ENCODE data around the gene ACOX1.

The ACOX1 gene

DNA sequence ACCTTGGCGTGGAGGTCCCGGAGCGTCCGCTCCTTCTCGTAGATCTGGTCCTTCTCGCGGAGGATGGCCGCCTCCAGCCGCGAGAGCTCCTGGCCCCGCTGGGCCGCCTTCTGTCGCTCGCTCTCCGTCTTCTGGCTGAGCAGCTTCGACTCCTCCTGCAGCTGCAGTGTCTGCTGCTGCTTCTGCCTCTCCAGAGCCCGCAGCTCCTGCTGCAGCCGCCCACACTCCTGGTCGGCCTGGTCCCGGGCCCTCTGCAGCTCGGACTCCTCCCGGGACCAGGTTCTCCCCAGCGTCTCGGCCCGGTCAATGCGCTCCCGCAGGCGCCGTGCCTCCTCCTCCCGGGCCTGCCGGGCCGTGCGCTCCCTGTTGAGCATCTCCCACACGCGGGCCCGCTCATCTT lies 29.2 kb upstream of the ACOX1 start:
- DNase-seq, result no peak

- DNase-seq, result no peak
Observed at GRCh38 chr17:76007850-76008165, 28.8 kb upstream of the ACOX1 start.

DNA sequence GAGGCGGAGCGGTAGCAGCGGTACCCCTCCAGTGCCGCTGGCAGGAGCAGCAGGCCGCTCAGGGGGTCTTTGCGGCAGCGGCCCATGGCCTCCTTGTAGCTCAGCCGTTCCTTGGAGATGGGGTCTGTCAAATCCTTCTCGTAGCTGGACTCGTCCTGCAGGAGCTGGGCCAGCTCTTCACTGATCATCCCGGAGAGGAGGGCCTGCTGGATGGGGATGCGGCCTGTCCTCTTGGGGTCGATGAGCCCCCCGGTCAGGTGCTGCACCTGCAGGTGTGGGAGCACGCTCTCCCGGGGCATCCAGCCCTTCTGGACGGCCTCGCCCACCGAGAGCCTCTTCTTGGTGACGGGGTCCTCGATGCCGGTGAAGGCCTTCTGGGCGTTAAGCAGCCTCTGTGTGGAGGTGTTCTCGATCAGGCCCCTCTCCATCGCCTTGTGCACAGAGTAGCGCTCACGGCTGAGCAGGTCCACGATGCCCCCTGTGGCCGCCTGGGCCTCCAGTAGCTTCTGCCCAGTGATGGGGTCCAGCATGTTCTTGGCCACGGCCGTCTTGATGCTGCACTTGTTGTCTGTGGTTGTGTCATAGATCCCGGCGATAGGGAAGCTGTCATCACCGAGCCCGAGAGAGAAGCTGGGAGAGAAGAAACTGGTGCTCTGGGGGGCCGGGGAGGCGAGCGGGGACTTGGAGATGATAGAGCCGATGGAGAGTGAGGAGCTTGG lies 28.3 kb upstream of the ACOX1 start:
- DNase-seq, result no peak

- DNase-seq, result peak; percentile 88
Observed at GRCh38 chr17:76005263-76006149, 26.5 kb upstream of the ACOX1 start.

- no peak for DNase-seq
Observed at GRCh38 chr17:76004750-76005262, 25.8 kb upstream of the ACOX1 start.

GRCh38 chr17:76003915-76004314 lies 24.9 kb upstream of the ACOX1 start:
- DNase-seq, result no peak

- no peak for DNase-seq
Observed at GRCh38 chr17:76002100-76002499, 23.1 kb upstream of the ACOX1 start.

DNA sequence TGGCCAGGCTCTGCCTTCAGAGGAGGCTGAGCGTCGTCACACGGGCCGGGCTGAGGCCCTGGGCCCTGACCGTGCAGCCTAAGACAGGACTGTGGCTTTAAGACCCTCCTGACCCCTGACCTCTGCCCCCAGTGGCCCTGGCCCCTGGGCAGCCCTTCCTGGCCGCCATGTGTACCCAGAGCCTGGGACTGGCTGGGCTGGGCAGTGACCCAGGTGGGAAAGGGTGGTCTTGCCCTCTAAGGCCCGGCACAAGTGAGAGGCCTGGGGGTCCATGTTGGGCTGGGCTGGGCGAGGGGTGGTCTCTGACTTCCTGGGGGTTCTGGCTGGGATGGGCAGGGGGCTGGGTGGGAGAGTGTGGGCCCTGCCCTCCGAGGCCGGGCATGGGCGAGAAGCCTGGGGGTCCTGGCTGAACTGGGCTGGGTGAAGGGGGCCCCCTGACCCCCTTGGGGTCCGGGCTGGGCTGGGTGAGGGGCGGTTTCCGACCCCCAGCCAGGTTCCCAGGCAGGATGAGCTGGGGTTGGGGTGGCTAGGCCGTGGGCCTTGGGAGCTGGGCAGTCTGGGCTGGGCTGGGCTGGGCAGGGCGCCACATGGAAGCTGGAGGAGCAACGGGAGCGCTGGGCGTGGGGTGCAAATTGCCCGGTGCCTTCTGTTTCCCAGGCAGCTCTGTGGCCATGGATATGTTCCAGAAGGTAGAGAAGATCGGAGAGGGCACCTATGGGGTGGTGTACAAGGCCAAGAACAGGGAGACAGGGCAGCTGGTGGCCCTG lies 22.0 kb upstream of the ACOX1 start, which contains the start of gene CDK3:
TSS of gene CDK3 (plus strand) at position 101 of the 767 bp plus-strand sequence. CDS start at position 672, 571 bp downstream.
- DNase-seq, result no peak

DNA sequence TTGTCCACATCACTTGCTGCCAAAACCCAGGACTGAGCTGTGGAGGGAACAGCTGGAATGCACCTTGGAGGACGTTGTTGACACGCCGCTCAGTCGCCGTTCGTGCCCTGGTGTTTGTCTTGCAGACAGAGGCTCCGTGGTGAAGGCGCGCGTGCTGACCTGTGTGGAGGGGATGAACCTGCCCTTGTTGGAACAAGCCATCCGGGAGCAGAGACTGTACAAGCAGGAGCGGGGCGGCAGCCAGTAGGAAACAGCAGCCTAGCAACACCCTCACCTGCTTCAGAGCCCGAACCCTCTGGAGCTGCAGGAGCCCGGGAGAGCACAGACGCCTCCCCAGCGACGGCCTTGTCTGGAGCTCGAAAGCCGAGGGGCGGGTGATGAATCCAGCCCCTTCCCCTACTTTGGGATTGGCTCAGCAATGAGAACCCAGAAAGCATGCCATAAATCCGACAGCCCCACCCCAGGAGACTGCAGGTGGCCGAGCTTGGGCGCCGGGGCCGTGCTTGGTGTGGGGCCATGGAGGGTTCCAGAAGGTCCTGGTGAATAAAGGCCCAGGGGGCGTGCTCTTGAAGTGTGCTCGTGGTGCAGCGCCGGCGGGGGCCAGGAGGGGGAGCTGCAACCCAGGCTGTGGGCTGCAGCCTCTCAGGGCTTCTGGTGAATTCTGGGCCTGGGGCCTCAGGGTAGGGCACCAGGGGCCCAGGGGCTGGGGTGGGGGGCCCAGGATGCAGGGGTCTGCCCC lies 21.2 kb upstream of the ACOX1 start:
- DNase-seq, result peak; percentile 80

DNA sequence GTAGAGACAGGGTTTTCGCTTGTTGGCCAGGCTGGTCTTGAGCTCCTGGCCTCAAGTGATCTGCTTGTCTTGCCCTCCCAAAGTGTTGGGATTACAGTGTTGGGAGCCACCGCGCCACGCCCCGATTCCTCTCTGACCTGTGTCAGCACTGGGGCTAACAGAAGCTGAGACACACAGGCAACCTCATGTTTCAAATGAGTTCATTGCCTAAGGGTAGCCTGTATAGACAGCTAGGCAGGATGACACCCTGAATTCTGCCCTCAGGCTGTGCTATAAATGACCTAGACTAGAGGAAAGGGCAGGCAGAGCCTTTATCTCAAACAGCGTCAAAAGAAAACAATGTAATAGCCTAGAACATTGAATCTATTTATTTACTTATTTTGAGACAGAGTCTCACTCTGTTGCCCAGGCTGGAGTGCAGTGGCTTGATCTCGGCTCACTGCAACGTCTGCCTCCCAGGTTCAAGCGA lies 19.4 kb upstream of the ACOX1 start:
- DNase-seq, result no peak

GRCh38 chr17:75996665-75997590 lies 18.0 kb upstream of the ACOX1 start:
- peak; percentile 54 for DNase-seq

GRCh38 chr17:75995385-75995925 lies 16.5 kb upstream of the ACOX1 start:
- no peak for DNase-seq

DNA sequence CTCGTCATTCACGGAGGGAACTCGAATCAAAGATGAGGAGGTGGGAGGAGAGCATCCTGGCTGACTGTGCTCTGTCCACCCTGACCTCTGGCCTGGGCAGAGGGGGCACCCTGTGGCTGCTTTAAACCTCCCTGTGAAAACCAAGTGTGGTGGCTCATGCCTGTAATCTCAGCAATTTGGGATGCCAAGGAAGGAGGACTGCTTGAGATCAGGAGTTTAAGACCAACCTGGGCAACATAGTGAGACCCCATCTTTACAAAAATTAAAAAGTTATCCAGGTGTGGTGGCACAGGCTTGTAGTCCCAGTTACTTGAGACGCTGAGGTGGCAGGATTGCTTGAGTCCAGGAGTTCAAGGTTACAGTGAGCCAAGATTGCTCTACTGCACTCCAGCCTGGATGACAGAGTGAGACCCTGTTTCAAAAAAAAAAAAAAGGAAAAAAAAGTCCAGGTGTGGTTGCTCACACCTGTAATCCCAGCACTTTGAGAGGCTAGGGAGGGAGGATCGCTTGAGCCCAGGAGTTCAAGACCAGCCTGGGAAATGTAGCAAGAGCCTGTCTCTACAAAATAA lies 15.9 kb upstream of the ACOX1 start:
- no peak for DNase-seq

DNA sequence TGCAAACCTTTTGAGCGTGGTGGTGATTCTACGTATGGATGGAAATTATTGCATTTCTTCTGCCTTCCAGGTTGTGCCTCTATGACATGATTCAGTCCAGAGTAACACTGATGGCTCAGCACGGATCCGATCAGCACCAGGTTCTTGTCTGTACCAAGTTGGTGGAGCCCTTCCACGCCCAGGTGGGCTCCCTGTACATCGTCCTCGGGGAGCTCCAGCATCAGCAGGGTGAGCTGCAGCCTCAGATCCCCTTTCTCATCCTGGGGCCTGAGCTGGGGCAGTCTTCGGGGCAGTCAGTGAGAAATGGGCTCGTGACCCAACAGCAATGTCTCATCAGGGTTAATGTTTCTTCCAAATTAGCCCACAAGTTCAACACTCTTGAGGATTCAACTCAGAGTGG lies 12.4 kb upstream of the ACOX1 start:
- no peak for DNase-seq

DNA sequence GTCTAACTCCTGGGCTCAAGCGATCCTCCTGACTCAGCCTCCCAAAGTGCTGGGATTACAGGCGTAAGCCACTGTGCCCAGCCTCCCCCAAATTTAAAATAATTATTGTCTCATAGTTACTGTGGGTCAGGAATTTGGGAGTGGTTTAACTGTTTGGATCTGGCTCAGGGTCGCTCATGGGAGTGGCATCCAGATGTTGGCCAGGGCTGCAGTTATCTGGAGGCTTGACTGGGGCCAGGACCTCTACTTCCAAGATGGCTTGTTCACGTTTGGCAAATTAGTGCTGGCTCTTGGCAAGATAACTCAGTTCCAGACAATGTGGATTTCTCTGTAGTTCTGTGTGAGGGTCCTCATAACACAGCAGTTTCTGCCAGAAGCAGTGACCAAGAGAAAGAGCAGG lies 8.1 kb upstream of the ACOX1 start:
- no peak for DNase-seq

DNA sequence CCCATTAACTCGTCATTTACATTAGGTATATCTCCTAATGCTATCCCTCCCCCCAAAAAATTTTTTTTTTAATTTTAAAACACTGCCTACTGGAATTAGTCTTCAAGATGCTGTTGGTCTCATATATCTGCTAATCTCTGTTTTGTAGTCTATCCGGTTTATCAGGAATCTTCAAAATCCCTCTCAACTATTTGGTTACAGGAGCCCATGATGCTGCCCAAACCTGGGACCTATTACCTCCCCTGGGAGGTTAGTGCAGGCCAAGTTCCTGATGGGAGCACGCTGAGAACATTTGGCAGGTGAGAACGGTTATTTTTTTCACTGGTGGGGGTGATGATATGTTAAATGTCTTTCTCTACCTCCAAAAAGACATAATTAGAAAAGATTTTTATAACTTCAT lies 7.0 kb upstream of the ACOX1 start:
- no peak for DNase-seq

- DNase-seq, result no peak
Observed at GRCh38 chr17:75983501-75984181, 4.7 kb upstream of the ACOX1 start.

DNA sequence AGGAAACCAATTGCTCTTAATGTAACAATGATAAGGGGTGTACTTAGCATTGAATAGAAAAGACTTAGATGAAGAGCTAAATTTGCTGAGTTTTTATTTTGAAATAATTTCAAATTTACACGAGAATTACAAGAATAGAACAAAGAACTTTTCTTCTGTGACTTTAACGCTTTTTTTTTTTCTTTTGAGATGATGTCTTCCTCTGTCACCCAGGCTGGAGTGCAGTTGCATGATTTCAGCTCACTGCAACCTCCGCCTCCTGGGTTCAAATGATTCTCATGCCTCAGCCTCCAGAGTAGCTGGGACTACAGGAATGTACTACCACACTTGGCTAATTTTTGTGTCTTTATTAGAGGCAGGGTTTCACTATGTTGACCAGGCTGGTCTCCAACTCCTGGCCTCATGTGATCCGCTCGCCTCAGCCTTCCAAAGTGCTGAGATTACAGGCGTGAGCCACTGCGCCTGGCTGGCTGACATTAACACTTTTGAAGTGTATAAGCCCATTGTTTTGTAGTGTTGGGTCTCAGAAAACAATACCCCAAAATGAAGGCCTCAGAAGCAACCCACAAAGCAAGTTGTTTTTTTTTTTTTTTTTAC lies 2.2 kb upstream of the ACOX1 start:
- DNase-seq, result no peak

DNA sequence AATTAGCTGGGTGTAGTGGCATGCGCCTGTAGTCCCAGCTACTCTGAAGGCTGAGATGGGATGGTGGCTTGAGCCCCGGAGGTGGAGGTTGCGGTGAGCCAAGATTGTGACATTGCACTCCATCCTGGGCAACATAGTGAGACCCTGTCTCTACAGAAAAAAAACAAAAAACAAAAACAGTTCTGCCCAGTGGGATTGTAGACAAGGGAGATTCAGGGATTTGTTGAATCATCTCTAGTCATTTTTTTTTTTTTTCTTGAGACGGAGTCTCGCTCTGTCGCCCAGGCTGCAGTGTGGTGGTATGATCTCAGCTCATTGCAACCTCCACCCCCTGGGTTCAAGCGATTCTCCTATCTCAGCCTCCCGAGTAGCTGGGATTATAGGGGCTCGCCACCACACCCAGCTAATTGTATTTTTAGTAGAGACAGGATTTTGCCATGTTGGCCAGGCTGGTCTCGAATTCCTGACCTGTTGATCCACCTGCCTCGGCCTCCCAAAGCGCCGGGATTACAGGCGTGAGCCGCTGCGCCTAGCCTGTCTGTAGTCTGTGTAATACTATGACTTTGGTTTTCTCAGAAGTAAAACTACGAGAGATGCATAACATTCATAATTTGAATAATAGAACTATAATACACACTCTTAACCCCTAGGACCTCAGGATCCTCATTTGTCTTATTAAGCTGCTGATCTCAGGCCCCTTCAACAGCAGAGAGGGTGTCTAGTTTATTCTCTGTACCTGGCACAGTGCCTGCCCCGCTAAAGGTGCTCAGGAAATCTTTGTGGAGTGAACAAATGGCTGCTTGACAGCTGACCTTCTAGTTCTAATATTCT lies 1.4 kb upstream of the ACOX1 start:
- DNase-seq, result no peak
